Measurements from ENCODE around the gene IL17RD.

Gene IL17RD

DNA sequence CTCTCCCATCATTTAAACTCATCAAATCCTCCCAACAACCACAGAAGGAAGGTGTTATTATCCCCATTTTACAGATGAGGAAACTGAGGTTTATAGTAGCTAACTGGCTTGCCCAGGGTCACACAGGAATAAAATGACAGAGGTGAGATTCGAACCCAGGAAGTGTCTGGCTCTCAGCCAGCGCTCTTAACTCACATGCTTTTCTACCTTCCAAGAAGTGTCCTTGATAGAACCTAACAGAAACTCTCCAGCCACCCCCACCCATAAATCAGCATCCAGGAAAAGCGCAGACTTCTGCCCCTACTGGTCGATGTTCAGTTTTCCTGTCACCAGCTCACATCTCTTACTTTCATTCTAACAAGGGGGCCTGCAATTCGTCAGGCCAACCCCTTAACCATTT, 52.9 kb downstream of the IL17RD start:
- no peak overlapping the region for H3K4me2 ChIP-seq (ENCODE audit: low read length)
- no peak overlapping the region for H4K91ac ChIP-seq (ENCODE audit: low read depth, low read length)
- H3K79me1 ChIP-seq (ENCODE audit: low read length) = no peaks in the 10 kb centered on the region
- no peak overlapping the region for H2AFZ ChIP-seq (ENCODE audit: insufficient read depth, low read length, poor library complexity)
- no peak overlapping the region for H3K14ac ChIP-seq (ENCODE audit: low read length)
- H4K8ac ChIP-seq (ENCODE audit: low read depth, low read length) = no peak overlapping the region
- no peak overlapping the region for H2AK5ac ChIP-seq (ENCODE audit: low read length)
- H3K4ac ChIP-seq (ENCODE audit: low read depth, low read length) = no peak overlapping the region
- H3K9ac ChIP-seq (ENCODE audit: low read length) = no peak overlapping the region
- H2BK5ac ChIP-seq (ENCODE audit: low read depth, low read length, poor library complexity) = no peak overlapping the region
- peaks cover 0 to 1% of the 10 kb centered on the region in 2 experiments for H3K36me3 ChIP-seq (ENCODE audit: control insufficient read depth in 1 of 2, insufficient read depth in 2 of 2, low read length in 2 of 2)
- H4K12ac ChIP-seq (ENCODE audit: low read depth, low read length) = no peak overlapping the region
- no peak overlapping the region for H3K4me3 ChIP-seq (ENCODE audit: low read depth, low read length)
- H3K9me3 ChIP-seq (ENCODE audit: insufficient read depth, low read depth, low read length) = no peaks in the 10 kb centered on the region
- DNase-seq = peak in 1 of 2 donors; percentile 11
- H3K4me1 ChIP-seq (ENCODE audit: control insufficient read depth in 1 of 2, insufficient read depth in 2 of 2, low read length in 2 of 2) = no peaks in the 10 kb centered on the region
- no peak overlapping the region for H2BK120ac ChIP-seq (ENCODE audit: insufficient read depth, low read length, poor library complexity)
- no CpG with 5 or more reads among the region's 5 CpGs for WGBS (ENCODE audit: extremely low coverage, insufficient coverage, insufficient read length)
- no peak overlapping the region for H3K27ac ChIP-seq (ENCODE audit: low read depth, low read length)
- no peak overlapping the region for H2BK12ac ChIP-seq (ENCODE audit: low read length)
- H3K27me3 ChIP-seq (ENCODE audit: insufficient read depth, low read length) = no peaks in the 10 kb centered on the region
- no peak overlapping the region for H3K23ac ChIP-seq (ENCODE audit: low read length)
- H3K18ac ChIP-seq (ENCODE audit: low read length) = no peak overlapping the region
- H3K79me2 ChIP-seq (ENCODE audit: control insufficient read depth, insufficient read depth, low read length, poor library complexity) = no peaks in the 10 kb centered on the region

DNA sequence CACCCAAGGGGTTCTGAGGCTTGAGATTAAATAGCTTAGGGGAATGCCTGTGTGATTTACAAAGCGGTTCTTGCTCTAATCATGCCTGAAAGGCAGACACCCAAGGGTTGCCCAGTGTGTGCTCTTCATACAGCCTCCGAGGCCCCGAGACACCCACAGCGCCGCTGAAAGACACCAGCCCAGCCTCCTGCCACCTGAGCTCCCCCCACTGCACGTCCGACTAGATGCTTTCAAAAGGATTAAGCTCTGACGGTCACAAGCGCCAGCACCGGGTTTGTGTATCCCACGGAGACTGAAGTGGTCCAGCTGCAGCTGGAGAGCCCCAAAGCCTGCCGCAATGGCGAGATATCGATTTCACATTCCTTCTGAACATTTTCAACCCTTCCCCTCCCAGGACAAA, 54.4 kb downstream of the IL17RD start:
- no peak overlapping the region for H2AK5ac ChIP-seq (ENCODE audit: low read length)
- no peak overlapping the region for H2BK5ac ChIP-seq (ENCODE audit: low read depth, low read length, poor library complexity)
- H3K4me3 ChIP-seq (ENCODE audit: low read depth, low read length) = no peak overlapping the region
- H3K4me1 ChIP-seq (ENCODE audit: control insufficient read depth in 1 of 2, insufficient read depth in 2 of 2, low read length in 2 of 2) = no peaks in the 10 kb centered on the region
- no peak overlapping the region for H4K12ac ChIP-seq (ENCODE audit: low read depth, low read length)
- H3K27me3 ChIP-seq (ENCODE audit: insufficient read depth, low read length) = no peaks in the 10 kb centered on the region
- no peak for DNase-seq
- no peak overlapping the region for H3K4ac ChIP-seq (ENCODE audit: low read depth, low read length)
- H2BK12ac ChIP-seq (ENCODE audit: low read length) = no peak overlapping the region
- no peaks in the 10 kb centered on the region for H3K9me3 ChIP-seq (ENCODE audit: insufficient read depth, low read depth, low read length)
- no peak overlapping the region for H3K18ac ChIP-seq (ENCODE audit: low read length)
- H2BK120ac ChIP-seq (ENCODE audit: insufficient read depth, low read length, poor library complexity) = no peak overlapping the region
- H3K14ac ChIP-seq (ENCODE audit: low read length) = no peak overlapping the region
- H4K91ac ChIP-seq (ENCODE audit: low read depth, low read length) = no peak overlapping the region
- H4K8ac ChIP-seq (ENCODE audit: low read depth, low read length) = no peak overlapping the region
- H3K4me2 ChIP-seq (ENCODE audit: low read length) = no peak overlapping the region
- no CpG with 5 or more reads among the region's 14 CpGs for WGBS (ENCODE audit: extremely low coverage, insufficient coverage, insufficient read length)
- peaks cover 0 to 1% of the 10 kb centered on the region in 2 experiments for H3K36me3 ChIP-seq (ENCODE audit: control insufficient read depth in 1 of 2, insufficient read depth in 2 of 2, low read length in 2 of 2)
- H2AFZ ChIP-seq (ENCODE audit: insufficient read depth, low read length, poor library complexity) = no peak overlapping the region
- no peak overlapping the region for H3K23ac ChIP-seq (ENCODE audit: low read length)
- H3K9ac ChIP-seq (ENCODE audit: low read length) = no peak overlapping the region
- no peak overlapping the region for H3K27ac ChIP-seq (ENCODE audit: low read depth, low read length)
- no peaks in the 10 kb centered on the region for H3K79me1 ChIP-seq (ENCODE audit: low read length)
- H3K79me2 ChIP-seq (ENCODE audit: control insufficient read depth, insufficient read depth, low read length, poor library complexity) = no peaks in the 10 kb centered on the region

DNA sequence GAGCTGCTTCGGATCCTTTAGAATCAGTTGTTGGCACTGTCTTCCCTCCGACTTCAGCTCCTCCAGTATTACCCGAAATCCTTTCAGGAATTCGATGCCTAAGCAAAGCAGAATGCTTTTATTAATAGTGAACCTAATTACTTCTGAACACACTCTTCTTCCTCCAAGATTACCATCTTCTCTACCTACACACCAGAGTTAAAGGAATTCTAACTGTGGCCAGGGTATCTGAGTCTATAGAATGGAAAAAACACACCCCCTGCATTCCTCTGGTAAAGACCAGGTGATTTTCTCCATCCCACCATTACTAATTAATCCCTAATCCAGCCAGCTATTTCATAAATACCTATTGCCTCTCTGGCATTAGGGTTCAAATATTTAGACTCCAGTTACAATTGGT, 54.9 kb downstream of the IL17RD start:
- no peak overlapping the region for H3K9ac ChIP-seq (ENCODE audit: low read length)
- no peaks in the 10 kb centered on the region for H3K9me3 ChIP-seq (ENCODE audit: insufficient read depth, low read depth, low read length)
- H2BK12ac ChIP-seq (ENCODE audit: low read length) = no peak overlapping the region
- H3K79me1 ChIP-seq (ENCODE audit: low read length) = no peaks in the 10 kb centered on the region
- no peaks in the 10 kb centered on the region for H3K27me3 ChIP-seq (ENCODE audit: insufficient read depth, low read length)
- no peak overlapping the region for H2AFZ ChIP-seq (ENCODE audit: insufficient read depth, low read length, poor library complexity)
- no peak overlapping the region for H3K27ac ChIP-seq (ENCODE audit: low read depth, low read length)
- no peak overlapping the region for H4K8ac ChIP-seq (ENCODE audit: low read depth, low read length)
- no peak overlapping the region for H3K4ac ChIP-seq (ENCODE audit: low read depth, low read length)
- H3K4me3 ChIP-seq (ENCODE audit: low read depth, low read length) = no peak overlapping the region
- no peak overlapping the region for H3K4me2 ChIP-seq (ENCODE audit: low read length)
- H3K36me3 ChIP-seq (ENCODE audit: control insufficient read depth in 1 of 2, insufficient read depth in 2 of 2, low read length in 2 of 2) = peaks cover 0 to 1% of the 10 kb centered on the region in 2 experiments
- no peaks in the 10 kb centered on the region for H3K79me2 ChIP-seq (ENCODE audit: control insufficient read depth, insufficient read depth, low read length, poor library complexity)
- no peak overlapping the region for H3K14ac ChIP-seq (ENCODE audit: low read length)
- no CpG with 5 or more reads among the region's 4 CpGs for WGBS (ENCODE audit: extremely low coverage, insufficient coverage, insufficient read length)
- H4K91ac ChIP-seq (ENCODE audit: low read depth, low read length) = no peak overlapping the region
- no peak overlapping the region for H2BK120ac ChIP-seq (ENCODE audit: insufficient read depth, low read length, poor library complexity)
- DNase-seq = no peak
- H2AK5ac ChIP-seq (ENCODE audit: low read length) = no peak overlapping the region
- H2BK5ac ChIP-seq (ENCODE audit: low read depth, low read length, poor library complexity) = no peak overlapping the region
- no peak overlapping the region for H3K23ac ChIP-seq (ENCODE audit: low read length)
- no peaks in the 10 kb centered on the region for H3K4me1 ChIP-seq (ENCODE audit: control insufficient read depth in 1 of 2, insufficient read depth in 2 of 2, low read length in 2 of 2)
- no peak overlapping the region for H3K18ac ChIP-seq (ENCODE audit: low read length)
- H4K12ac ChIP-seq (ENCODE audit: low read depth, low read length) = no peak overlapping the region

DNA sequence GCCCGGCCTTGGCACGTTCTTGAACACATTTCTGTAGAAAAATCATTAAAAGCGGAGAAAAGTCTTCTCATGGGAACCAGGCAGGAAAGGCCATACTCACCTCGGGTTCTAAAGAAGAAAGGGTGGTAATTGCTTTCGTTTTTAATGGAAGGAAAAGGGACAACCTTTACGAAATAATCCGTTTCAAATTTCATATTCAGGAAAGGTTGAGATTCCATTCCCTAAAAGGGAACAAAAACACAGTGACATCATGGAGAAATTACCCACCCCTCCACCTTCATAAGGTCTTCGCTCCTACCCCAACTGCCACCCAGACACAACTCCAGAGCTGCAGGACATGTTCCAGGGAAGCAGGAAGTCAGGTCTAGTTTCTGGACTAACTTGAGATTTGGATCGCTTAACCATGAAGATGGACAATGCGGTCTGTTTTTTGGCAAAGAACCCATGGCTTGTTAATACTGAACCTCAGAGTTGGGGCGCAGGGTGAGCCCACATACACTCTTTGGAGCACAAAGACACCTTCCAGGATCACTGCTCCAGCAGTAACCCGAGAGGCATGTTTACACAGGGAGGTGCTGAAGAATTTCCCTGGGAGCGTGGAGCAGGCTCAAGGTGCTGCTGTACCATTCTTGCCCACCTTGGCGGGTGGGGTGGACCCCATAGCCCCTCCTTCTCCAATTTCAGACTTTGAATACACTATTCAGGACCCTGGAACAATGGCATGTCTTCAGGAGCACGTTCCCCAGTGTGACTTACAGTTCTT, 55.5 kb downstream of the IL17RD start:
- no peak overlapping the region for H3K9ac ChIP-seq (ENCODE audit: low read length)
- H3K4me1 ChIP-seq (ENCODE audit: control insufficient read depth in 1 of 2, insufficient read depth in 2 of 2, low read length in 2 of 2) = no peaks in the 10 kb centered on the region
- no peak overlapping the region for H4K12ac ChIP-seq (ENCODE audit: low read depth, low read length)
- H3K14ac ChIP-seq (ENCODE audit: low read length) = no peak overlapping the region
- no CpG with 5 or more reads among the region's 15 CpGs for WGBS (ENCODE audit: extremely low coverage, insufficient coverage, insufficient read length)
- no peak overlapping the region for H2AFZ ChIP-seq (ENCODE audit: insufficient read depth, low read length, poor library complexity)
- H3K79me1 ChIP-seq (ENCODE audit: low read length) = no peaks in the 10 kb centered on the region
- H4K8ac ChIP-seq (ENCODE audit: low read depth, low read length) = peak overlapping the region; percentile 9
- no peaks in the 10 kb centered on the region for H3K79me2 ChIP-seq (ENCODE audit: control insufficient read depth, insufficient read depth, low read length, poor library complexity)
- H3K4me2 ChIP-seq (ENCODE audit: low read length) = no peak overlapping the region
- no peaks in the 10 kb centered on the region for H3K27me3 ChIP-seq (ENCODE audit: insufficient read depth, low read length)
- no peak overlapping the region for H3K4ac ChIP-seq (ENCODE audit: low read depth, low read length)
- no peak overlapping the region for H2AK5ac ChIP-seq (ENCODE audit: low read length)
- H3K23ac ChIP-seq (ENCODE audit: low read length) = no peak overlapping the region
- H2BK120ac ChIP-seq (ENCODE audit: insufficient read depth, low read length, poor library complexity) = no peak overlapping the region
- no peak overlapping the region for H4K91ac ChIP-seq (ENCODE audit: low read depth, low read length)
- no peaks in the 10 kb centered on the region for H3K9me3 ChIP-seq (ENCODE audit: insufficient read depth, low read depth, low read length)
- H3K27ac ChIP-seq (ENCODE audit: low read depth, low read length) = no peak overlapping the region
- peaks cover 0 to 1% of the 10 kb centered on the region in 2 experiments for H3K36me3 ChIP-seq (ENCODE audit: control insufficient read depth in 1 of 2, insufficient read depth in 2 of 2, low read length in 2 of 2)
- H3K18ac ChIP-seq (ENCODE audit: low read length) = no peak overlapping the region
- no peak overlapping the region for H2BK12ac ChIP-seq (ENCODE audit: low read length)
- peak in 1 of 2 donors; percentile 14 for DNase-seq
- H2BK5ac ChIP-seq (ENCODE audit: low read depth, low read length, poor library complexity) = no peak overlapping the region
- H3K4me3 ChIP-seq (ENCODE audit: low read depth, low read length) = no peak overlapping the region

Data from trophoblast cell (in vitro differentiated cells and primary cell).